Activated CD8-positive, alpha-beta memory T cell treated with anti-CD3 and anti-CD28 coated beads, Interleukin-2, amount 10 ng/mL, durations not matched to agents 7 days and 5 days (primary cell): ENCODE data around the gene RHOF. TPM values are rescaled to one million over a fixed set of nuclear protein-coding genes. Genes with fewer than 3 reads are reported as not detected.
"Not testable (repeated sequence)": the region's sequence is repeated elsewhere in the genome, so short reads cannot be mapped to it uniquely, and the experiment has no call there.

Source experiments
- ATAC-seq: fragments of 150-1000 bp; cut with Tn5 transposase; one replicate; pipeline ENCODE4 v1.10.0; 2021; ENCODE audit warnings: moderate library complexity
- CTCF ChIA-PET: fragments of 350-600 bp; sonication (Branson Sonifier 250); formaldehyde crosslinking; loops from one replicate; lab custom pipeline; 2021; ENCODE audit warnings: antibody characterized with exemption; lab: Charles Lee
- DNase-seq: peaks from one replicate; pipeline ENCODE4 v3.0.0-alpha.2; 2020
- H3K27ac Mint-ChIP-seq: one replicate; pipeline ENCODE4 v1.8.0; 2021; ENCODE audit warnings: mild to moderate bottlenecking, mixed read lengths
- H3K27me3 Mint-ChIP-seq: one replicate; pipeline ENCODE4 v1.8.0; 2021; ENCODE audit warnings: mixed read lengths
- H3K36me3 Mint-ChIP-seq: one replicate; pipeline ENCODE4 v1.8.0; 2021; ENCODE audit warnings: mild to moderate bottlenecking, mixed read lengths
- H3K4me1 Mint-ChIP-seq: one replicate; pipeline ENCODE4 v1.8.0; 2021; ENCODE audit warnings: mixed read lengths
- H3K4me3 Mint-ChIP-seq: one replicate; pipeline ENCODE4 v1.8.0; 2021; ENCODE audit warnings: mild to moderate bottlenecking, moderate library complexity, mixed read lengths
- H3K9me3 Mint-ChIP-seq: one replicate; pipeline ENCODE4 v1.8.0; 2022; ENCODE audit warnings: low read depth, mixed read lengths
- total RNA-seq, 2 experiments: library from RNA; stranded (reverse); gene quantifications; one replicate each; pipeline ENCODE4 v1.2.3, GENCODE V29; 2021

Gene RHOF
- total RNA-seq, 2 experiments from 2014 or later: 114 to 137 TPM

DNA sequence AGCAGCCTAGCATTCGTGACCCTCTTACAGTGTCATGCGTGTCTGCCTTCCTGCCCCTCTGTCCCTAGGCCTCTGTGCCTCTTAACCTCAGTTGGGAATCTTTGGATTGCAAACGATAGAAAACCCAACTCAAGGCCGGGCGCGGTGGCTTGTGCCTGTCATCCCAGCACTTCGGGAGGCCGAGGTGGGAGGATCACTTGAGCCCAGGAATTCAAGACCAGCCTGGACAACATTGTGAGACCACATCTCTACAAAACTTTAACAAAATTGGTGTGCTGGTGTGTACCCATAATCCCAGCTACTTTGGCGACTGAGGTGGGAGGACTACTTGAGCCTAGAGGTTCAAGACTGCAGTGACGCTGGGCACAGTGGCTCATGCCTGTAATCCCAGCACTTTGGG is 44.2 kb downstream of the RHOF start:
- H3K9me3 Mint-ChIP-seq: no peaks in the 10 kb centered on the region
- no peak for ATAC-seq
- H3K36me3 Mint-ChIP-seq: peaks cover 5% of the 10 kb centered on the region
- H3K4me3 Mint-ChIP-seq: no peak overlapping the region
- H3K27me3 Mint-ChIP-seq: no peaks in the 10 kb centered on the region
- CTCF ChIA-PET: interaction anchor here (0.6 to 1.3 kb wide), 3 partner anchors 28 to 67 kb away, joined by 3 to 6 read pairs (median 3); no protein-coding TSS in a partner anchor
- H3K27ac Mint-ChIP-seq: no peak overlapping the region
- H3K4me1 Mint-ChIP-seq: no peaks in the 10 kb centered on the region
- DNase-seq: no peak

DNA sequence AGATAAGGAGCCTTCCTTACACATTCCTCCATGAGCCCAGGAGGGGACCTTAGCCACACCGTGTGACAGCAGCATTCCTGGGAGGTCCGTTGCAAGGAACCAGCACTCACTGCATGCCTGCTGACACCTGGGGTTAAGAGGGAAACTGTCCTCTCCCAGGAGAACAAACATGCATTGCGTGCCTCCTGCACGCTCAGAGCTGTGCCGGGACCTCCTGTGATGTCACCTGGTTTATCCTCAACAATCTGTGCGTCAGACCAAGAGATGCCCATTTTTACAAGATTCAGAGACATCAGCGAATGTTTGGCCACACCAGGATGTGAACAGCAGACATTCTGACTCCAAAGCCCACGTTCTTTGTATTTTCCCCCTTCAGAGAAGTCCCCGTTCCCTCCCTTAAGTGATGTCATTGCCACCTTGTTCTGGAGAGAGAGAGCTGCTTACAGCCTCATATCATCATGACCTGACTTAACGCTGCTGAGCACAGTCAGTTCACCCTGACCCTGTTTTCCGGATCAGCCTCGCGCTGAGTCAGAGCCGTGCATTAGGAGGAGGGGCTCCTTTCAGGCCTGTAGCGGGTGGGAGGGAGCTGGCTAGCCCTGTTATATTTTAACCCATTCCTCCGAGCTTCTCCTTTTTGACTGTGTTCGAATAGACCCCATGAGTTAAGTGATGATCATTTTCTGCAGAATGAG is 44.8 kb downstream of the RHOF start:
- CTCF ChIA-PET: interaction anchor here (0.6 to 1.3 kb wide), 3 partner anchors 28 to 67 kb away, joined by 3 to 6 read pairs (median 3); no protein-coding TSS in a partner anchor
- Mint-ChIP-seq H3K27me3 (no peaks in the 10 kb centered on the region), H3K9me3 (no peaks in the 10 kb centered on the region), H3K4me3 (no peak overlapping the region), H3K4me1 (no peaks in the 10 kb centered on the region), H3K36me3 (peaks cover 5% of the 10 kb centered on the region), H3K27ac (no peak overlapping the region)
- no peak for DNase-seq
- peak; percentile 59 for ATAC-seq

DNA sequence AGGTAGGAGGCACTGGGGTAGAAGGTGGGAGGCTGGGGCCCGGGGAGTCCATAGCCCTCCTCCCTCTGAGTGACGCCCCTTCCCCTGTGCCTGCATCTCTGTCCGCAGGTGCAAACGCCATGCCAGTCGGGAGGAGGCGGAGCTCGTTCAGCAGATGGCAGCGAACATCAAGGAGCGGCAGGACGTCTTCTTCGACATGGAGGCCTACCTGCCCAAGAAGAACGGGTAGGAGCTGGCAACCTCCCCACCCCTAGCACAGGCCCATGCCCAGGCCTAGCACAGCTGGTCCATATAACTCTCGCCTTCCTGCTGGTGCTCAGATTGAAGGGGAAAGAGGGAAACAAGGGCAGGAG is 45.3 kb downstream of the RHOF start:
- Mint-ChIP-seq H3K4me1 (no peaks in the 10 kb centered on the region), H3K36me3 (peaks cover 5% of the 10 kb centered on the region), H3K4me3 (no peak overlapping the region), H3K9me3 (no peaks in the 10 kb centered on the region), H3K27me3 (no peaks in the 10 kb centered on the region), H3K27ac (no peak overlapping the region)
- CTCF ChIA-PET: interaction anchor here (1.0 kb wide), 1 partner anchor 29 kb away, joined by 3 read pairs; no protein-coding TSS in a partner anchor
- no peak for ATAC-seq
- no peak for DNase-seq

DNA sequence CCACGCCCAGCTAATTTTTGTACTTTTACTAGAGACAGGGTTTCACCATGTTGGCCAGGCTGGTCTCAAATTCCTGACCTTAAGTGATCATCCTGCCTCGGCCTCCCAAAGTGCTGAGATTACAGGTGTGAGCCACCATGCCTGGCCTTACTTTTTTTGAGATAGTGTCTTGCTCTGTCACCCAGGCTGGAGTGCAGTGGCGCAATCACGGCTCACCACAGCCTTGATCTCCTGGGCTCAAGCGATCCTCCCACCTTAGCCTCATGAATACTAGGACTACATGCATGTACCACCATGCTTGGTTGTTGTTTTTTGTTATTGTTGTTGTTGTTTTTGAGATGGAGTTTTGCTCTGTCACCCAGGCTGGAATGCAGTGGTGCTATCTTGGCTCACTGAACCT is 47.9 kb downstream of the RHOF start:
- H3K9me3 Mint-ChIP-seq, H3K36me3 Mint-ChIP-seq, DNase-seq, H3K27ac Mint-ChIP-seq, H3K4me3 Mint-ChIP-seq, H3K27me3 Mint-ChIP-seq, ATAC-seq, H3K4me1 Mint-ChIP-seq: not testable (repeated sequence)
- CTCF ChIA-PET: interaction anchor here (0.7 kb wide), 1 partner anchor 46 kb away, joined by 4 read pairs; no protein-coding TSS in a partner anchor

DNA sequence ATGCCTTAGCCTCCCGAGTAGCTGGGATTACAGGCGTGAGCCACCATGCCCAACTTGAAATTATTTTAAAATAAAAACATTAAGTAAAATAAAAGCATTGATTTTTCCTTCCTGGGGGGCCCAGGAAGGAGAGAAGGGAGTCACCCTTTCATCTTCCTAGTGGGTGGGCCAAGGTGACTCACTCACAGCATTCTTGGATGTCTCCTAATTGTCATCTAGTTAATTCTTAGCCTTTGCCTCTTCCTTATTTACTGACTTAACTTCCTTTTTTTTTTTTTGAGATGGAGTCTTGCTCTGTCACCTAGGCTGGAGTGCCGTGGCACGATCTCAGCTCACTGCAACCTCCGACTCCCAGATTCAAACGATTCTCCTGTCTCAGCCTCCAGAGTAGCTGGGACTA is 51.7 kb downstream of the RHOF start:
- DNase-seq (no peak), ATAC-seq (no peak)
- no peak overlapping the region for H3K4me3 Mint-ChIP-seq
- H3K4me1 Mint-ChIP-seq: no peaks in the 10 kb centered on the region
- H3K9me3 Mint-ChIP-seq: no peaks in the 10 kb centered on the region
- CTCF ChIA-PET: interaction anchor here (1.5 kb wide), 1 partner anchor 69 kb away, joined by 3 read pairs; no protein-coding TSS in a partner anchor
- H3K36me3 Mint-ChIP-seq: no peaks in the 10 kb centered on the region
- H3K27me3 Mint-ChIP-seq: no peaks in the 10 kb centered on the region
- no peak overlapping the region for H3K27ac Mint-ChIP-seq

DNA sequence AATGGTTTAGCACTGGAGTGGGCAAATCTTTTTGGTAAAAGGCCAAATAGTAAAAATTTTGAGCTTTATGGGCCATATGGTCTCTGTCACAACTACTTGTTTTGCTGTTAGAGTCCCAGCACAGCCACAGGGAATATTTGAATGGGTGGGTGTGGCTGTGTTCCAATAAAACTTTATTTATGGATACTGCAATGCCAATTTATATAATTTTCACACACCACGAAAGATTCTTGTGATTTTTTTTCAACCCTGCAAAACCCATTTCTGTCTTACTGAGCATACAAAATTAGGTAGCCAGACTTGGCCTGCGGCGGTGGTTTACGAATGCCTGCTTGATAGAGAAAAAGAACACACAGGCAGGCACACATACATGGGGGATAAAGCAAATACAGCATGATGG is 52.6 kb downstream of the RHOF start:
- Mint-ChIP-seq H3K27me3 (no peaks in the 10 kb centered on the region), H3K27ac (no peak overlapping the region), H3K4me1 (no peaks in the 10 kb centered on the region), H3K36me3 (no peaks in the 10 kb centered on the region), H3K4me3 (no peak overlapping the region), H3K9me3 (no peaks in the 10 kb centered on the region)
- ATAC-seq (no peak), DNase-seq (no peak)
- CTCF ChIA-PET: interaction anchor here (1.5 kb wide), 1 partner anchor 70 kb away, joined by 3 read pairs; no protein-coding TSS in a partner anchor

DNA sequence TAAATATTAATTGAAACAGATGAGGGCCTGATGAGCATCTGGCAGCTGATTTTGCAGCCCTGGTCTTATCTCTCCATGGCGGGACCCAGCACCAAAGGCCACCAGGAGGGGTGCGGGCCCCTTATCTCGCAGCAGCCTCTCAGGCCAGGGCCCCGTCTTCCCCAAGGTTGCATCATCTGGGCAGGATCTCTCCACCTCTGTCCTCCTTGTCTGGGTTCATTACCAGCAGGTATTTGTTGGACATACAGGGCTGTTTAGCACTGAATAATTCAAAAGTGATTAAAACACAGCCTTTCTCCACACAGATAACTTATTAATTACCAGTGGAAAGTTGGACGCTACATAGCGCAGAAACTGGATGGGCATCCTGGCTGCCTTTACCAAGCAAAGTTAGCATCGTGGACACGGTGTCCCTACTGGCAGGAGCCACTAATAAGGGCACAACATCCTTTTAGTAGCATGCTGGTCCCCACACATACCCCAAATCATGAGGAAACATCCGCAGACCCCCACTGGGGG is 55.1 kb downstream of the RHOF start:
- DNase-seq (no peak), ATAC-seq (no peak)
- H3K27me3 Mint-ChIP-seq: no peaks in the 10 kb centered on the region
- H3K36me3 Mint-ChIP-seq: no peaks in the 10 kb centered on the region
- H3K4me1 Mint-ChIP-seq: no peaks in the 10 kb centered on the region
- no peak overlapping the region for H3K4me3 Mint-ChIP-seq
- H3K27ac Mint-ChIP-seq: no peak overlapping the region
- CTCF ChIA-PET: no interaction called here
- no peaks in the 10 kb centered on the region for H3K9me3 Mint-ChIP-seq

DNA sequence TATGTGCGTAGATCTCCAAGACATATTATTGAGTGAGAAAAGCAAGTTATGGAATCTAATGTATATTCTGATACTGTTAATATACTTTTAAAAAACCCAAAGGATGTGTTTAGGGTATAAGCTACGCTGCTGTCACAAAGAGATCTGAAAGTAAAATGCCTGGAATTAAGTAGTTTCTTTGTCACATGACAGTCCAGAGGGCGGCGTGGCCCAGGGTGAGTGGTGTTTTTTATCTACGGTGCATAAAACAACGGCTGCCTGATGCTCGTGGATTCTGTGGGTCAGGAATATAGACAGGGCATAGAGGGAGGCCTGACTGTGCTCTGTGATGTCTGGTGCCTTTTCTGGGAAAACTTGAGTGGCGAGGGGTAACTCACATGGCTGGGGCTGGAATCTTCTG is 59.6 kb downstream of the RHOF start:
- Mint-ChIP-seq H3K4me1 (no peaks in the 10 kb centered on the region), H3K27ac (no peak overlapping the region), H3K36me3 (no peaks in the 10 kb centered on the region), H3K27me3 (no peaks in the 10 kb centered on the region), H3K4me3 (no peak overlapping the region), H3K9me3 (no peaks in the 10 kb centered on the region)
- CTCF ChIA-PET: no interaction called here
- DNase-seq (no peak), ATAC-seq (no peak)

DNA sequence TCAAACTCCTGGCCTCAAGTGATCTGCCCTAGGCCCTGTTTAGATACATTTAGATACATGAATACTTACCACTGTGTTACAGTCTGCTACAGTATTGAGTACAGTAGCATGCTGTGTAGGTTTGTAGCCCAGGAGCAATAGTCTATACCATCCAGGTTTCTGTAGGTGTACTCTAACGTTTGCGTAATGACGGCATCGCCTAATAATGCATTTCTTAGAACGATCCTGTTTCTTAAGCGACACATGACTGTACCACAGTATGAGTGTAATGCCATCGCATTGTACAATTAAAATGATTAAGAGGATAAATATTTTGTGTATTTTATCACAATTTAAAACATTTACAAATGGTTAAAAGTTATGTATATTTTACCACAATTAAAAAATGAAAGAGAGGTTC is 62.0 kb downstream of the RHOF start:
- ATAC-seq: no peak
- H3K4me1 Mint-ChIP-seq: no peaks in the 10 kb centered on the region
- no peak for DNase-seq
- no peaks in the 10 kb centered on the region for H3K27me3 Mint-ChIP-seq
- no peak overlapping the region for H3K4me3 Mint-ChIP-seq
- H3K27ac Mint-ChIP-seq: no peak overlapping the region
- CTCF ChIA-PET: no interaction called here
- H3K36me3 Mint-ChIP-seq: no peaks in the 10 kb centered on the region
- no peaks in the 10 kb centered on the region for H3K9me3 Mint-ChIP-seq

DNA sequence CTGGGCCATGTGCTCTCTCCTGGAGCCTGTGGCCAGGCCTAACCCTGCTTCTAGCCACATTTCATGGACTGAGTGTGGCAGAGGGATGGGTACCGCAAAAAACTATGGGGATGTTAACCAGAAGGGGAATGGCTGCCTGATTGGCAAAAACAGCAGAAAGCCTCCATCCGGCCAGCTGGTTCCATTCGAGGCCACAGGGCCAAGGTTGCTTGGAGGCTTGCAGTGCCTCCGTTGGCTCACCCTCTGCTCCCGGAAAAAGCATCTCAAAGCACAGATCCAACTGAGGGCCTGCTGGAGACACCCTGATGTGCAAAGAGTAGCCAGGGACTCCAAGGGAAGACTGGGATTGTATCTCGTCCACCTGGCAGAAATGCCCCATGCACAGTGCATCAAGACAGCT is 64.5 kb downstream of the RHOF start:
- H3K36me3 Mint-ChIP-seq: no peaks in the 10 kb centered on the region
- ATAC-seq: no peak
- no peak overlapping the region for H3K4me3 Mint-ChIP-seq
- H3K27me3 Mint-ChIP-seq: no peaks in the 10 kb centered on the region
- no peak for DNase-seq
- no peak overlapping the region for H3K27ac Mint-ChIP-seq
- CTCF ChIA-PET: interaction anchor here (1.5 kb wide), 1 partner anchor 10 kb away, joined by 3 read pairs; no protein-coding TSS in a partner anchor
- H3K9me3 Mint-ChIP-seq: no peaks in the 10 kb centered on the region
- no peaks in the 10 kb centered on the region for H3K4me1 Mint-ChIP-seq

Other genes starting within 250 kb of the RHOF start
- gene KDM2B, start 212.7 kb downstream of the RHOF start, total RNA-seq: 10 to 100 TPM; 63.8 to 64.8 TPM
- 10 to 100 TPM; 53.7 to 61.1 TPM for gene ORAI1, start 167.2 kb downstream of the RHOF start, total RNA-seq
- 1 to 10 TPM in 1 of 2 experiments, under 1 TPM in 1; 0.54 to 1.2 TPM for gene MORN3, start 124.0 kb downstream of the RHOF start, total RNA-seq
- 10 to 100 TPM in 1 of 2 experiments, 1 to 10 TPM in 1; 8.8 to 11.0 TPM for gene TMEM120B, start 80.9 kb downstream of the RHOF start, total RNA-seq
- gene SETD1B, start 10.3 kb upstream of the RHOF start, total RNA-seq: 10 to 100 TPM; 33.7 to 35.9 TPM
- not detected for gene HPD, start 65.2 kb upstream of the RHOF start, total RNA-seq
- 10 to 100 TPM; 61.9 to 63.5 TPM for gene PSMD9, start 95.1 kb upstream of the RHOF start, total RNA-seq
- under 1 TPM; 0.21 to 0.35 TPM for gene CFAP251, start 124.9 kb upstream of the RHOF start, total RNA-seq
- gene BCL7A, start 228.2 kb upstream of the RHOF start, total RNA-seq: 1 to 10 TPM; 2.8 to 2.9 TPM